H9 (cell line): ENCODE data around the gene PRKAG1. TPM values are rescaled to one million over a fixed set of nuclear protein-coding genes. Genes with fewer than 3 reads are reported as not detected.

Source experiments
- DNase-seq: peaks from one replicate; pipeline ENCODE4 v3.0.0-alpha.2; 2017
- H2AFZ ChIP-seq: one replicate; pipeline ENCODE4 v1.6.1; 2013; ENCODE audit warnings: mild to moderate bottlenecking, low read length, control low read depth, moderate library complexity
- H2AK5ac ChIP-seq: 2 replicates; pipeline ENCODE4 v1.6.1; 2013; ENCODE audit warnings: low read length, control low read depth, mixed read lengths; ENCODE audit not compliant: insufficient read length
- H2BK120ac ChIP-seq: one replicate; pipeline ENCODE4 v1.6.1; 2013; ENCODE audit warnings: low read depth, mild to moderate bottlenecking, low read length, control low read depth, inconsistent platforms; ENCODE audit not compliant: poor library complexity, severe bottlenecking
- H2BK12ac ChIP-seq: 2 replicates; pipeline ENCODE4 v1.6.1; 2013; ENCODE audit warnings: low read length, control low read depth, mixed read lengths, low read depth; ENCODE audit not compliant: insufficient read length
- H2BK15ac ChIP-seq: 2 replicates; pipeline ENCODE4 v1.6.1; 2013; ENCODE audit warnings: low read depth, low read length, control low read depth
- H2BK20ac ChIP-seq: one replicate; pipeline ENCODE4 v1.6.1; 2013; ENCODE audit warnings: low read depth, mild to moderate bottlenecking, low read length, control low read depth, inconsistent platforms; ENCODE audit not compliant: poor library complexity, severe bottlenecking
- H2BK5ac ChIP-seq: 2 replicates; pipeline ENCODE4 v1.6.1; 2013; ENCODE audit warnings: low read length, control low read depth, mixed read lengths; ENCODE audit not compliant: insufficient read length
- H3K14ac ChIP-seq: 2 replicates; pipeline ENCODE4 v1.6.1; 2013; ENCODE audit warnings: low read length, control low read depth; ENCODE audit not compliant: insufficient read depth
- H3K18ac ChIP-seq: 2 replicates; pipeline ENCODE4 v1.6.1; 2013; ENCODE audit warnings: low read depth, mild to moderate bottlenecking, mixed read lengths, low read length, control low read depth; ENCODE audit not compliant: insufficient read length
- H3K23ac ChIP-seq: 2 replicates; pipeline ENCODE4 v1.6.1; 2013; ENCODE audit warnings: low read length, control low read depth, mixed read lengths, low read depth; ENCODE audit not compliant: insufficient read length
- H3K23me2 ChIP-seq: 2 replicates; pipeline ENCODE4 v1.6.1; 2013; ENCODE audit warnings: low read depth, mild to moderate bottlenecking, mixed read lengths, low read length, control low read depth; ENCODE audit not compliant: insufficient read length, poor library complexity, severe bottlenecking
- H3K27ac ChIP-seq: 2 replicates; pipeline ENCODE4 v1.5.1; 2013; ENCODE audit warnings: low read length, control low read depth, mixed read lengths, low read depth; ENCODE audit not compliant: insufficient read length
- H3K27me3 ChIP-seq: 2 replicates; pipeline ENCODE4 v1.6.1; 2013; ENCODE audit warnings: low read length, control low read depth, inconsistent platforms; ENCODE audit not compliant: insufficient read depth
- H3K4ac ChIP-seq: 2 replicates; pipeline ENCODE4 v1.6.1; 2013; ENCODE audit warnings: low read depth, mild to moderate bottlenecking, control low read depth, inconsistent platforms, low read length, moderate library complexity
- H3K4me1 ChIP-seq: 2 replicates; pipeline ENCODE4 v1.6.1; 2013; ENCODE audit warnings: low read length, control low read depth, inconsistent platforms; ENCODE audit not compliant: insufficient read depth
- H3K4me2 ChIP-seq: 2 replicates; pipeline ENCODE4 v1.6.1; 2013; ENCODE audit warnings: low read length, control low read depth, mixed read lengths; ENCODE audit not compliant: insufficient read length, insufficient read depth
- H3K56ac ChIP-seq: 2 replicates; pipeline ENCODE4 v1.6.1; 2013; ENCODE audit warnings: low read depth, mild to moderate bottlenecking, mixed read lengths, low read length, control low read depth; ENCODE audit not compliant: insufficient read length
- H3K79me1 ChIP-seq: 2 replicates; pipeline ENCODE4 v1.6.1; 2013; ENCODE audit warnings: low read depth, mild to moderate bottlenecking, moderate library complexity, low read length, control low read depth, inconsistent platforms; ENCODE audit not compliant: insufficient read depth, poor library complexity, severe bottlenecking
- H3K79me2 ChIP-seq: 2 replicates; pipeline ENCODE4 v1.6.1; 2013; ENCODE audit warnings: low read length, control low read depth, inconsistent platforms; ENCODE audit not compliant: insufficient read depth
- H3K9ac ChIP-seq: 2 replicates; pipeline ENCODE4 v1.6.1; 2013; ENCODE audit warnings: low read length, control low read depth, mixed read lengths; ENCODE audit not compliant: insufficient read length; ENCODE audit errors: extremely low read depth
- H3K9me3 ChIP-seq: one replicate; pipeline ENCODE4 v1.6.1; 2013; ENCODE audit warnings: low read depth, low read length, inconsistent platforms; ENCODE audit not compliant: control insufficient read depth
- H3T11ph ChIP-seq: one replicate; pipeline ENCODE4 v1.6.1; 2013; ENCODE audit warnings: mild to moderate bottlenecking, low read length, control low read depth, inconsistent platforms
- H4K20me1 ChIP-seq: one replicate; pipeline ENCODE4 v1.6.1; 2013; ENCODE audit not compliant: control insufficient read depth, insufficient read length, insufficient read depth
- H4K5ac ChIP-seq: 2 replicates; pipeline ENCODE4 v1.6.1; 2013; ENCODE audit warnings: low read depth, mild to moderate bottlenecking, mixed read lengths, low read length, control low read depth; ENCODE audit not compliant: insufficient read length
- H4K8ac ChIP-seq: replicated peaks from 2 replicates; pipeline ENCODE4 v1.6.1; 2013; ENCODE audit warnings: low read length, control low read depth, mixed read lengths, low read depth; ENCODE audit not compliant: insufficient read length
- H4K91ac ChIP-seq: 2 replicates; pipeline ENCODE4 v1.6.1; 2013; ENCODE audit warnings: low read depth, mild to moderate bottlenecking, moderate library complexity, mixed read lengths, low read length, control low read depth; ENCODE audit not compliant: insufficient read length
- H3K27ac Mint-ChIP-seq, 3 experiments: 2 replicates in 2 of 3; 3 replicates in 1 of 3; pipeline ENCODE4 v1.8.0; 2020 to 2021; ENCODE audit warnings: mixed read lengths in 3 of 3, mild to moderate bottlenecking in 1 of 3, moderate library complexity in 1 of 3
- H3K27me3 Mint-ChIP-seq: 2 replicates; pipeline ENCODE4 v1.8.0; 2021; ENCODE audit warnings: low read depth, mild to moderate bottlenecking, moderate library complexity, mixed read lengths
- H3K36me3 Mint-ChIP-seq, 3 experiments: 2 replicates in 2 of 3; 3 replicates in 1 of 3; pipeline ENCODE4 v1.8.0; 2020 to 2021; ENCODE audit warnings: low read depth in 3 of 3, mixed read lengths in 3 of 3; ENCODE audit not compliant: insufficient read depth in 1 of 3
- H3K4me1 Mint-ChIP-seq, 2 experiments: 2 replicates each; pipeline ENCODE4 v1.8.0; 2020; ENCODE audit warnings: mixed read lengths in 2 of 2
- H3K4me3 Mint-ChIP-seq, 2 experiments: 2 replicates in 1 of 2; 3 replicates in 1 of 2; pipeline ENCODE4 v1.8.0; 2020 to 2021; ENCODE audit warnings: mild to moderate bottlenecking in 2 of 2, mixed read lengths in 2 of 2, moderate library complexity in 1 of 2
- H3K9me3 Mint-ChIP-seq, 2 experiments: 2 replicates in 1 of 2; 3 replicates in 1 of 2; pipeline ENCODE4 v1.8.0; 2020; ENCODE audit warnings: mild to moderate bottlenecking in 2 of 2, mixed read lengths in 2 of 2, moderate library complexity in 1 of 2
- CTCF ChIP-seq: fragments of 200-600 bp; sonication (generic); conservative IDR thresholded peaks from 3 replicates; pipeline ENCODE4 v1.8.0; 2021; ENCODE audit warnings: antibody characterized with exemption, mild to moderate bottlenecking
- WGBS: extraction: QIAGEN DNeasy Blood & Tissue Kit; methylation state at CpG from one replicate; pipeline ENCODE4 v1.1.7; 2013; ENCODE audit warnings: missing lambda C conversion rate, low lambda C conversion rate, mixed read lengths; ENCODE audit not compliant: insufficient read length; ENCODE audit errors: extremely low coverage; 5-methylcytosine and 5-hydroxymethylcytosine counted together
- total RNA-seq: library from RNA; stranded (reverse); gene quantifications from 2 replicates; pipeline ENCODE4 v1.2.1, GENCODE V29; 2021

PRKAG1 gene
- total RNA-seq, 1 experiment from 2014 or later, result 34.8 TPM

GRCh38 chr12:49013428-49013827, 5.1 kb downstream of the PRKAG1 start:
- H3K36me3 Mint-ChIP-seq, result peaks cover 0 to 6% (median 2%) of the 10 kb centered on the region in 3 experiments; a peak in 2 of 7 replicates
- no peak overlapping the region for H3K4me3 Mint-ChIP-seq
- H3K79me1 ChIP-seq, result peaks cover 3% of the 10 kb centered on the region
- H2BK12ac ChIP-seq, result no peak overlapping the region
- no peaks in the 10 kb centered on the region for H3K9me3 Mint-ChIP-seq
- H3K9me3 ChIP-seq, result no peaks in the 10 kb centered on the region
- H2AFZ ChIP-seq, result no peak overlapping the region
- no peak overlapping the region for H3K27ac ChIP-seq
- no peak overlapping the region for H3K23ac ChIP-seq
- H3K4me2 ChIP-seq, result no peak overlapping the region
- no peak overlapping the region for H2BK5ac ChIP-seq
- no peaks in the 10 kb centered on the region for H3K79me2 ChIP-seq
- TF ChIP-seq CTCF, result no peak
- no peak overlapping the region for H4K91ac ChIP-seq
- no peak overlapping the region for H4K8ac ChIP-seq
- H3K23me2 ChIP-seq, result peaks cover 6% of the 10 kb centered on the region
- H3K14ac ChIP-seq, result no peak overlapping the region
- no peak overlapping the region for H2BK15ac ChIP-seq
- no CpG with 5 or more reads among the region's 3 CpGs for WGBS
- no peaks in the 10 kb centered on the region for H3K27me3 ChIP-seq
- H3K4me1 ChIP-seq, result no peaks in the 10 kb centered on the region
- no peaks in the 10 kb centered on the region for H4K20me1 ChIP-seq
- H2BK20ac ChIP-seq, result no peak overlapping the region
- peaks cover 9 to 12% of the 10 kb centered on the region in 2 experiments for H3K4me1 Mint-ChIP-seq
- H3K4ac ChIP-seq, result no peak overlapping the region
- no peak overlapping the region for H2BK120ac ChIP-seq
- H4K5ac ChIP-seq, result no peak overlapping the region
- no peak overlapping the region for H3K18ac ChIP-seq
- H3K56ac ChIP-seq, result no peak overlapping the region
- H3T11ph ChIP-seq, result no peak overlapping the region
- no peak overlapping the region for H3K27ac Mint-ChIP-seq
- H3K27me3 Mint-ChIP-seq, result no peaks in the 10 kb centered on the region; the same call in 1 of the 2 replicates
- H2AK5ac ChIP-seq, result no peak overlapping the region
- DNase-seq, result no peak
- no peak overlapping the region for H3K9ac ChIP-seq
